GM11168 (cell line): Measurements from ENCODE around the gene SFXN2.
"Not testable (repeated sequence)": the region's sequence is repeated elsewhere in the genome, so short reads cannot be mapped to it uniquely, and the experiment has no call there.

Experiments
- in situ Hi-C: fragments of 300-500 bp; cut with MboI; formaldehyde crosslinking; loops from one replicate; pipeline ENCODE4 v1.12.0; 2022; ENCODE audit warnings: low sequenced_read_pairs; ENCODE audit not compliant: unreplicated experiment

Gene SFXN2

GRCh38 chr10:102745157-102745556 lies 30.7 kb downstream of the SFXN2 start:
- in situ Hi-C loops = no loop called here

- in situ Hi-C loops = no loop called here
These were observed 38.0 kb downstream of the SFXN2 start for GRCh38 chr10:102752266-102752930.

GRCh38 chr10:102752934-102753664 lies 38.7 kb downstream of the SFXN2 start:
- in situ Hi-C loops = no loop called here

GRCh38 chr10:102753718-102754117 lies 39.3 kb downstream of the SFXN2 start:
- in situ Hi-C loops = no loop called here

GRCh38 chr10:102757323-102757722 lies 42.9 kb downstream of the SFXN2 start:
- in situ Hi-C loops = no loop called here

GRCh38 chr10:102758240-102758932 lies 44.0 kb downstream of the SFXN2 start:
- in situ Hi-C loops = no loop called here

- in situ Hi-C loops = not testable (repeated sequence)
These were observed 44.5 kb downstream of the SFXN2 start for GRCh38 chr10:102758933-102759262.

- in situ Hi-C loops = no loop called here
These were observed 45.2 kb downstream of the SFXN2 start for GRCh38 chr10:102759497-102760210.

GRCh38 chr10:102761981-102762380 lies 47.5 kb downstream of the SFXN2 start:
- in situ Hi-C loops = no loop called here

GRCh38 chr10:102762401-102763015 lies 48.1 kb downstream of the SFXN2 start:
- in situ Hi-C loops = no loop called here

- in situ Hi-C loops = no loop called here
These were observed 48.7 kb downstream of the SFXN2 start for GRCh38 chr10:102763037-102763607.

- in situ Hi-C loops = no loop called here
These were observed 50.2 kb downstream of the SFXN2 start for GRCh38 chr10:102764470-102765161.

- in situ Hi-C loops = no loop called here
These were observed 50.9 kb downstream of the SFXN2 start for GRCh38 chr10:102765336-102765735.

GRCh38 chr10:102767428-102768160 lies 53.2 kb downstream of the SFXN2 start:
- in situ Hi-C loops = no loop called here

GRCh38 chr10:102769375-102770107 lies 55.1 kb downstream of the SFXN2 start:
- in situ Hi-C loops = no loop called here

GRCh38 chr10:102770108-102770482 lies 55.7 kb downstream of the SFXN2 start:
- in situ Hi-C loops = no loop called here

GRCh38 chr10:102770792-102771191 lies 56.4 kb downstream of the SFXN2 start:
- in situ Hi-C loops = no loop called here

GRCh38 chr10:102773320-102773719 lies 58.9 kb downstream of the SFXN2 start:
- in situ Hi-C loops = no loop called here
